HEK293T (cell line): Measurements from ENCODE around the gene OR10D3.

Experiments
- CTCF ChIA-PET: fragments of 350-600 bp; formaldehyde crosslinking; extraction: SDS; loops from one replicate; lab custom pipeline; 2021; ENCODE audit warnings: antibody characterized with exemption, inconsistent platforms; lab: Yijun Ruan, JAX
- POLR2A ChIA-PET: fragments of 350-600 bp; formaldehyde crosslinking; extraction: SDS; loops from one replicate; lab custom pipeline; 2020; ENCODE audit warnings: antibody characterized with exemption, inconsistent platforms; lab: Yijun Ruan, JAX
- DNase-seq: peaks from one replicate; pipeline ENCODE4 v3.0.0; 2012; ENCODE audit warnings: mixed read lengths; ENCODE audit errors: extremely low spot score
- ARNT ChIP-seq: fragments of 450-650 bp; IDR thresholded peaks from 2 replicates; pipeline ENCODE4 v1.6.1; 2017; ENCODE audit warnings: mild to moderate bottlenecking
- BHLHE40 ChIP-seq: fragments of 450-650 bp; IDR thresholded peaks from 2 replicates; pipeline ENCODE4 v1.6.1; 2016; ENCODE audit warnings: mild to moderate bottlenecking, moderate library complexity, borderline replicate concordance
- CTBP1 ChIP-seq: fragments of 450-650 bp; IDR thresholded peaks from 2 replicates; pipeline ENCODE4 v1.6.1; 2016; ENCODE audit warnings: borderline replicate concordance
- ELF4 ChIP-seq: fragments of 450-650 bp; IDR thresholded peaks from 2 replicates; pipeline ENCODE4 v1.6.1; 2017; ENCODE audit warnings: antibody characterized with exemption
- FOXA1 ChIP-seq: fragments of 450-650 bp; IDR thresholded peaks from 2 replicates; pipeline ENCODE4 v1.6.1; 2016; ENCODE audit warnings: mild to moderate bottlenecking
- FOXK2 ChIP-seq: fragments of 450-650 bp; IDR thresholded peaks from 2 replicates; pipeline ENCODE4 v1.6.1; 2016; ENCODE audit warnings: mild to moderate bottlenecking
- FOXM1 ChIP-seq: fragments of 450-650 bp; IDR thresholded peaks from 2 replicates; pipeline ENCODE4 v1.6.1; 2017; ENCODE audit warnings: mild to moderate bottlenecking, borderline replicate concordance
- HDGF ChIP-seq: fragments of 450-650 bp; IDR thresholded peaks from 2 replicates; pipeline ENCODE4 v1.6.1; 2017; ENCODE audit warnings: antibody characterized with exemption, borderline replicate concordance
- L3MBTL2 ChIP-seq: fragments of 450-650 bp; conservative IDR thresholded peaks from 2 replicates; pipeline ENCODE4 v1.6.1; 2016; ENCODE audit warnings: mild to moderate bottlenecking
- LEF1 ChIP-seq: fragments of 450-650 bp; IDR thresholded peaks from 2 replicates; pipeline ENCODE4 v1.6.1; 2017; ENCODE audit warnings: mild to moderate bottlenecking, borderline replicate concordance
- NFRKB ChIP-seq: fragments of 450-650 bp; IDR thresholded peaks from 2 replicates; pipeline ENCODE4 v1.6.1; 2016; ENCODE audit warnings: mild to moderate bottlenecking, moderate library complexity
- SP1 ChIP-seq: fragments of 450-650 bp; IDR thresholded peaks from 2 replicates; pipeline ENCODE4 v1.6.1; 2017
- SUZ12 ChIP-seq: fragments of 450-650 bp; IDR thresholded peaks from 2 replicates; pipeline ENCODE4 v1.6.1; 2016; ENCODE audit warnings: mild to moderate bottlenecking
- TARDBP ChIP-seq: fragments of 450-650 bp; IDR thresholded peaks from 2 replicates; pipeline ENCODE4 v1.6.1; 2016
- ZNF384 ChIP-seq: fragments of 450-650 bp; IDR thresholded peaks from 2 replicates; pipeline ENCODE4 v1.6.1; 2016
- TF ChIP-seq, protein P1 (sequence below): fragments of 450-650 bp; IDR thresholded peaks from 2 replicates; pipeline ENCODE4 v1.6.1; 2016

The OR10D3 gene

DNA sequence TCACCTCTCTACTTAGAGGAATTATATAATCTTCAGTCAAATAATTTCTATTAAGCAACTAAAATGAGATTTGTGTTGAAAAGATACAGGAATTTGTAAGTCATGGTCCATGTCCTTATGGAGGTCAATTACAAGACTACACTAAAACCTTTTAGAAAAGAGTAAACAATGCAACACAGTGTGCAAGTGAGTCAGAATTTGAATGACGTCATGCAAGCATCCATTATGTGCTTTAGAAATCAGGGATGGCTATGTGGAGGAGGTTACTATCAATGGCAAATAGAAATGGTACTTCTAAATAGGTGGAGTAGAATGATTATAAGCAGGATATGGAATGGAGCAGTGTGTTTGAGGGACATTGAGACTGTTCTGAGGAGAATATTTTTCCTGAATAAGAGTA, 16.6 kb downstream of the OR10D3 start:
- POLR2A ChIA-PET, result no interaction called here
- CTCF ChIA-PET, result no interaction called here
- TF ChIP-seq HDGF, result no peak
- TF ChIP-seq, protein P1, sequence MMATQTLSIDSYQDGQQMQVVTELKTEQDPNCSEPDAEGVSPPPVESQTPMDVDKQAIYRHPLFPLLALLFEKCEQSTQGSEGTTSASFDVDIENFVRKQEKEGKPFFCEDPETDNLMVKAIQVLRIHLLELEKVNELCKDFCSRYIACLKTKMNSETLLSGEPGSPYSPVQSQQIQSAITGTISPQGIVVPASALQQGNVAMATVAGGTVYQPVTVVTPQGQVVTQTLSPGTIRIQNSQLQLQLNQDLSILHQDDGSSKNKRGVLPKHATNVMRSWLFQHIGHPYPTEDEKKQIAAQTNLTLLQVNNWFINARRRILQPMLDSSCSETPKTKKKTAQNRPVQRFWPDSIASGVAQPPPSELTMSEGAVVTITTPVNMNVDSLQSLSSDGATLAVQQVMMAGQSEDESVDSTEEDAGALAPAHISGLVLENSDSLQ, result no peak
- no peak for TF ChIP-seq FOXK2
- no peak for TF ChIP-seq SP1
- no peak for TF ChIP-seq ARNT
- no peak for DNase-seq

DNA sequence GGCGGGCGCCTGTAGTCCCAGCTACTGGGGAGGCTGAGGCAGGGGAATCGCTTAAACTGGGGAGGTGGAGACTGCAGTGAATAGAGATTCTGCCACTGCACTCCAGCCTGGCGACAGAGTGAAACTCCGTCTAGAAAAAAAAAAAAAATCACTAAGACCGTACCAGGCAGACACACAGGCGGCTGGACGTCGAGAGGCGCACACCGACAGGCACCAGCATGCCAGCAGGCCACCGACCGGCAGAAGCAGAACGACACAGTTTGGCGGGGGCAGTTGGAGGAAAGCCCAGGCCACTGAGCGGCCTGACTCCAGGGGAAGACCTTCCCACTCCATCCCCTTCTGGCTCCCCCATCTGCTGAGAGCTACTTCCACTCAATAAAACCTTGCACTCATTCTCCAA, 17.5 kb downstream of the OR10D3 start:
- no peak for DNase-seq
- POLR2A ChIA-PET, result no interaction called here
- TF ChIP-seq FOXK2 (no peak), BHLHE40 (no peak), ELF4 (no peak), L3MBTL2 (no peak), FOXM1 (no peak), NFRKB (no peak), CTBP1 (no peak), TARDBP (no peak), ZNF384 (no peak), HDGF (no peak), ARNT (no peak), LEF1 (no peak), SP1 (no peak), FOXA1 (no peak), SUZ12 (no peak)
- TF ChIP-seq, protein P1, result no peak
- CTCF ChIA-PET, result no interaction called here

DNA sequence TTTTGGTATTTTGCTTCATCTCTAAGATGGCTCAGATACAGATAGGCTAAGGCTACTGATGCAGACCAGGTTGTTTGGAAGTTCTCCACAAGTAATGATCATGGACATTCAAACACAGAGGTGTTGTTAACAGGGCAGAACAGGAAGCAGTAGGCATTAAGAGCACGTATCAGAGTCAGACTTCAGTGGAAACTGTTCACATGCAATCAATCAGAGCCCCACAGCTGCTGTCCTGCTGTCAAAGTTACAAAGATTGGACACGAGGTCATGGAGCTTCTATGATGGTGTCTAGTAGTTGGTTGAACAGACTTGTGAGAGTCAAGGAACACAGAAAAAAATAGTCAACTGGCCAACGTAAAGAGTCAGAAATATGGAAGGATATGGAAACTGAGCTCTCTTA, 19.8 kb downstream of the OR10D3 start:
- ChIA-PET CTCF (no interaction called here), POLR2A (no interaction called here)
- DNase-seq, result no peak
- TF ChIP-seq TARDBP (no peak), ELF4 (no peak), CTBP1 (no peak), LEF1 (no peak), FOXK2 (no peak), L3MBTL2 (no peak), SP1 (no peak), ARNT (no peak)

DNA sequence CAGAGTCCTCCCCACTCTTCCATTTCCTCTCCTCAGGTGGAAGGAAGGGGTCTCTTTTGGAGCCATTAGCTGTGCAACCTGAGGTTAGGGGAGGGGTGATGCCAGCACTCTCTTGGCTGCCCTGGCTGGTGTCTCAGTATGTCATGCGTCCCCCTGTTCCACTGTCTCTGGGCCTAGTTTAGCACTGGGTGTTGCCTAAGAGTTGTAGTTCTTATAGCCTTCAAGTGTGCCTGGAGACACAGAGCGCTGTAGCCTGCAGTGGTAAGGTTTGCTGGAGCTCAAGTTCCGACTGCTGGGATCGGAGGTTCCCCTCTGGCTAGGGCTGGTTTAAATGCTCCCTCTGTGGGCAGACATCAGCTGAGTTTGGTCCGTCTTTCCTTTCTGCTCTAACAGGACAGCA, 20.9 kb downstream of the OR10D3 start:
- DNase-seq, result no peak
- POLR2A ChIA-PET, result no interaction called here
- CTCF ChIA-PET, result no interaction called here
- TF ChIP-seq FOXM1, result no peak
- TF ChIP-seq L3MBTL2, result no peak
- TF ChIP-seq SP1, result no peak
- TF ChIP-seq ELF4, result no peak

DNA sequence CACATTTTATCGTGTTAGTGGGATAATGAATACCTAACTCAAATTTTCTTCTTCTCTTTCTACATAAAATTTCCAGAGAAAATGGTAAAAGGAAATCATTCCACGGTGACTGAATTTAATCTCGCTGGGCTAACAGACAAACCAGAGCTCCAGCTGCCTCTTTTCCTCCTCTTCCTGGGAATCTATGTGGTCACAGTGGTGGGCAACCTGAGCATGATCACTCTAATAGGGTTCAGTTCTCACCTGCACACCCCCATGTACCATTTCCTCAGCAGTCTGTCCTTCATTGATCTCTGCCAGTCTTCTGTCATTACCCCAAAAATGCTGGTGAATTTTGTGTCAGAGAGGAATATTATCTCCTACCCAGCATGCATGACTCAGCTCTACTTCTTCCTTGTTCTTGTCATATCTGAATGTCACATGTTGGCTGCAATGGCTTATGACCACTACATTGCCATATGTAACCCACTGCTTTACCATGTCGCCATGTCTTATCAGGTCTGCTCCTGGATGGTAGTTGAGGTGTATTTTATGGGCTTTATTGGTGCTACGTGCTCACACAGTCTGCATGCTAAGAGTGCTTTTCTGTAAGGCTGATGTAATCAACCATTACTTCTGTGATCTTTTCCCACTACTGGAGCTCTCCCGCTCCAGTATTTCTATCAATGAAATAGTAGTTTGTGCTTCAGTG, 24.1 kb downstream of the OR10D3 start:
- POLR2A ChIA-PET, result no interaction called here
- CTCF ChIA-PET, result no interaction called here
- no peak for TF ChIP-seq CTBP1
- TF ChIP-seq ARNT, result no peak
- TF ChIP-seq FOXA1, result no peak
- no peak for TF ChIP-seq FOXM1
- TF ChIP-seq, protein P1, result no peak
- no peak for TF ChIP-seq HDGF
- TF ChIP-seq L3MBTL2, result no peak
- no peak for TF ChIP-seq NFRKB
- no peak for DNase-seq

DNA sequence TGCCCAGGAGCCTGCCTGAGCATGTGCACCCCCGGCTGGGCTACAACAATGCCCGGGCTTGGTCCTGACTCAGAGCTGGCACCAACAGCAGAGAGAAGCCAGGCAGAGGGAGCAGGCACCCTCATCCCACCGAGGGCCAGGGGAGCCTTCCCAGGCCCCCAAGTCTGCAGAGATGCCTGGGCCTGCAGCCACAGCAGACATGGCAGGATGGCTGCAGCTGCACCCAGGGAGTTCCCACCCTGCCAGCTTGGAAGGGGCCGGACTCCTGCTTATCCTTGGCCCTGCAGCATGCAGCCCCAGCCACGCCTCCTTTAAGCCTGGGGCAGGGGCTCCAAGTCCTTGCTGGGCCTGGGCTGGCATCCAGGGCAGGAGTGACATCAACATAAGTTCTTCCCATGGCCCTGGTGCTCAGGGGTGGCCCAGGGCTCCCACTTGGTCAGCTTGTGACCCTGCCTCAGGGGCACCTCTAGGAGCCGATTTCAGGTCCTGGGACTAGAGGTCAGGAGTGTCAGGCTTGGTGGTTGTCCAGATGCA, 26.7 kb downstream of the OR10D3 start:
- CTCF ChIA-PET, result no interaction called here
- POLR2A ChIA-PET, result no interaction called here
- no peak for DNase-seq
- no peak for TF ChIP-seq LEF1
- TF ChIP-seq TARDBP, result no peak
- no peak for TF ChIP-seq L3MBTL2
- no peak for TF ChIP-seq NFRKB
- TF ChIP-seq SP1, result no peak
- no peak for TF ChIP-seq HDGF
- TF ChIP-seq FOXA1, result no peak
- no peak for TF ChIP-seq ZNF384
- TF ChIP-seq FOXM1, result no peak

DNA sequence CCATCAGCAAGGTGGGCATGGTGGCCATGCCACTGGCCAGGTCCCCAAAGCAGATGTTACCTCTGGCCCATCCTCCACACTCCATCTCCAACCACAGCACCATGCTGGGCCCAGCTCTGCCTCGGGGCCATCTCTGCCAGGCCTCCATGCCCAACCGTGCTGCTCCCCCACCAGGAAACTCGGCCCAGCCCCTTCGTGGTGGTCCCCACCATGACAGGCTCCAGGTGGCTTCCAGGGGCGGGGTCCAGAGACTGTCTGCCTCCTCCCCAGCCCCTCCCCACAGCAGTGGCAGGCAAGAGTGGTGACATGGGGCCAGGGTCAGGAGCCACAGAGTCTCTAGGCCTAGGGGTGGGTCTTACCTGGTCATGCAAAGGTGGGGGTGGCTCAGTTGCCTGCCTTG, 27.3 kb downstream of the OR10D3 start:
- ChIA-PET POLR2A (no interaction called here), CTCF (no interaction called here)
- TF ChIP-seq NFRKB, result no peak
- TF ChIP-seq FOXK2, result no peak
- TF ChIP-seq L3MBTL2, result no peak
- no peak for TF ChIP-seq SP1
- DNase-seq, result no peak
